ENCODE data around the gene MAP7D2. TPM values are rescaled to one million over a fixed set of nuclear protein-coding genes. Genes with fewer than 3 reads are reported as not detected.
A peak's percentile ranks its signal among the peaks of the same experiment; 100 is the strongest.
"Not testable (repeated sequence)": the region's sequence is repeated elsewhere in the genome, so short reads cannot be mapped to it uniquely, and the experiment has no call there.

The MAP7D2 gene
- total RNA-seq: 1 to 10 TPM in 1 of 2 donors, under 1 TPM in 1; 0.22 to 1.2 TPM

GRCh38 chrX:20116577-20117240 is at the start of gene MAP7D2:
MAP7D2 (minus strand) TSS chrX:20116907; CDS start chrX:20116879, 28 bp downstream.
- no peak for ATAC-seq (replicated peaks)
- Mint-ChIP-seq H3K27me3 (peaks cover 9% of the 10 kb centered on the region), H3K36me3 (ENCODE audit: low read depth) (no peaks in the 10 kb centered on the region), H3K4me3 (no peak within 1 kb of the TSS), H3K4me1 (no peaks in the 10 kb centered on the region), H3K27ac (no peak within 1 kb of the TSS), H3K9me3 (no peaks in the 10 kb centered on the region)

GRCh38 chrX:20162516-20162915 is 45.8 kb upstream of the MAP7D2 start:
- not testable (repeated sequence) for H3K4me3 Mint-ChIP-seq; H3K4me1 Mint-ChIP-seq; H3K27ac Mint-ChIP-seq; ATAC-seq (replicated peaks); H3K27me3 Mint-ChIP-seq; H3K9me3 Mint-ChIP-seq
- peaks cover 84% of the 10 kb centered on the region for H3K36me3 Mint-ChIP-seq (ENCODE audit: low read depth)

- Mint-ChIP-seq H3K27ac (no peak overlapping the region), H3K36me3 (ENCODE audit: low read depth) (peaks cover 86% of the 10 kb centered on the region)
Observed at GRCh38 chrX:20159797-20160385, 43.2 kb upstream of the MAP7D2 start.

GRCh38 chrX:20151689-20152088 is 35.0 kb upstream of the MAP7D2 start:
- H3K9me3 Mint-ChIP-seq: no peaks in the 10 kb centered on the region

More at GRCh38 chrX:20159797-20160385, 43.2 kb upstream of the MAP7D2 start:
- H3K27me3 Mint-ChIP-seq: no peaks in the 10 kb centered on the region
- H3K4me3 Mint-ChIP-seq: no peak overlapping the region
- no peak for ATAC-seq (replicated peaks)
- H3K4me1 Mint-ChIP-seq: no peaks in the 10 kb centered on the region
- no peaks in the 10 kb centered on the region for H3K9me3 Mint-ChIP-seq

GRCh38 chrX:20149326-20149725 is 32.6 kb upstream of the MAP7D2 start:
- peaks cover 32% of the 10 kb centered on the region for H3K36me3 Mint-ChIP-seq (ENCODE audit: low read depth)
- no peak overlapping the region for H3K4me3 Mint-ChIP-seq
- ATAC-seq (replicated peaks): no peak
- H3K9me3 Mint-ChIP-seq: no peaks in the 10 kb centered on the region
- no peak overlapping the region for H3K27ac Mint-ChIP-seq
- H3K4me1 Mint-ChIP-seq: peaks cover 4% of the 10 kb centered on the region
- H3K27me3 Mint-ChIP-seq: no peaks in the 10 kb centered on the region

More at GRCh38 chrX:20151689-20152088, 35.0 kb upstream of the MAP7D2 start:
- Mint-ChIP-seq H3K36me3 (ENCODE audit: low read depth) (peaks cover 56% of the 10 kb centered on the region), H3K4me1 (no peaks in the 10 kb centered on the region), H3K27ac (no peak overlapping the region), H3K4me3 (no peak overlapping the region), H3K27me3 (no peaks in the 10 kb centered on the region)
- ATAC-seq (replicated peaks): no peak

- no peaks in the 10 kb centered on the region for H3K9me3 Mint-ChIP-seq
- no peak overlapping the region for H3K27ac Mint-ChIP-seq
- ATAC-seq (replicated peaks): no peak
- H3K36me3 Mint-ChIP-seq (ENCODE audit: low read depth): peaks cover 17% of the 10 kb centered on the region
- H3K27me3 Mint-ChIP-seq: no peaks in the 10 kb centered on the region
- H3K4me3 Mint-ChIP-seq: no peak overlapping the region
- H3K4me1 Mint-ChIP-seq: peaks cover 4% of the 10 kb centered on the region
Observed at GRCh38 chrX:20147561-20147960, 30.9 kb upstream of the MAP7D2 start.

- H3K4me1 Mint-ChIP-seq: peaks cover 9% of the 10 kb centered on the region
Observed at GRCh38 chrX:20144491-20144890, 27.8 kb upstream of the MAP7D2 start.

GRCh38 chrX:20143561-20143960 is 26.9 kb upstream of the MAP7D2 start:
- peaks cover 13% of the 10 kb centered on the region for H3K4me1 Mint-ChIP-seq
- no peak overlapping the region for H3K27ac Mint-ChIP-seq

More at GRCh38 chrX:20144491-20144890, 27.8 kb upstream of the MAP7D2 start:
- peaks cover 16% of the 10 kb centered on the region for H3K36me3 Mint-ChIP-seq (ENCODE audit: low read depth)
- H3K4me3 Mint-ChIP-seq: no peak overlapping the region
- no peak for ATAC-seq (replicated peaks)
- H3K27ac Mint-ChIP-seq: no peak overlapping the region
- no peaks in the 10 kb centered on the region for H3K9me3 Mint-ChIP-seq
- H3K27me3 Mint-ChIP-seq: no peaks in the 10 kb centered on the region

GRCh38 chrX:20143111-20143510 is 26.4 kb upstream of the MAP7D2 start:
- H3K4me3 Mint-ChIP-seq: peak overlapping the region; percentile 58
- H3K27me3 Mint-ChIP-seq: no peaks in the 10 kb centered on the region
- no peaks in the 10 kb centered on the region for H3K9me3 Mint-ChIP-seq
- H3K4me1 Mint-ChIP-seq: peaks cover 13% of the 10 kb centered on the region
- ATAC-seq (replicated peaks): no peak
- peak overlapping the region; percentile 43 for H3K27ac Mint-ChIP-seq
- H3K36me3 Mint-ChIP-seq (ENCODE audit: low read depth): peaks cover 30% of the 10 kb centered on the region

More at GRCh38 chrX:20143561-20143960, 26.9 kb upstream of the MAP7D2 start:
- Mint-ChIP-seq H3K9me3 (no peaks in the 10 kb centered on the region), H3K36me3 (ENCODE audit: low read depth) (peaks cover 26% of the 10 kb centered on the region), H3K4me3 (peak overlapping the region; percentile 58), H3K27me3 (no peaks in the 10 kb centered on the region)
- no peak for ATAC-seq (replicated peaks)

- peak within 1 kb of the TSS; percentile 81 for H3K4me3 Mint-ChIP-seq
- no peaks in the 10 kb centered on the region for H3K9me3 Mint-ChIP-seq
- H3K27ac Mint-ChIP-seq: peak within 1 kb of the TSS; percentile 75
- H3K27me3 Mint-ChIP-seq: no peaks in the 10 kb centered on the region
- peak; percentile 99 for ATAC-seq (replicated peaks)
- H3K4me1 Mint-ChIP-seq: peaks cover 13% of the 10 kb centered on the region
- H3K36me3 Mint-ChIP-seq (ENCODE audit: low read depth): peaks cover 46% of the 10 kb centered on the region
Observed at GRCh38 chrX:20141281-20142220, 24.8 kb upstream of the MAP7D2 start, which contains the start of gene EIF1AX. EIF1AX (minus strand) TSS chrX:20141838; CDS start chrX:20141640, 198 bp downstream.

- H3K4me3 Mint-ChIP-seq: peak overlapping the region; percentile 81
- no peaks in the 10 kb centered on the region for H3K9me3 Mint-ChIP-seq
- peaks cover 18% of the 10 kb centered on the region for H3K4me1 Mint-ChIP-seq
- H3K36me3 Mint-ChIP-seq (ENCODE audit: low read depth): peaks cover 57% of the 10 kb centered on the region
- H3K27me3 Mint-ChIP-seq: no peaks in the 10 kb centered on the region
- peak overlapping the region; percentile 75 for H3K27ac Mint-ChIP-seq
- no peak for ATAC-seq (replicated peaks)
Observed at GRCh38 chrX:20140420-20140819, 23.7 kb upstream of the MAP7D2 start.

- ATAC-seq (replicated peaks): no peak
- Mint-ChIP-seq H3K27ac (peak overlapping the region; percentile 75), H3K27me3 (no peaks in the 10 kb centered on the region), H3K4me3 (peak overlapping the region; percentile 81), H3K4me1 (peaks cover 18% of the 10 kb centered on the region), H3K36me3 (ENCODE audit: low read depth) (peaks cover 62% of the 10 kb centered on the region), H3K9me3 (no peaks in the 10 kb centered on the region)
Observed at GRCh38 chrX:20139966-20140365, 23.3 kb upstream of the MAP7D2 start.

GRCh38 chrX:20135944-20136343 is 19.2 kb upstream of the MAP7D2 start:
- ATAC-seq (replicated peaks): no peak
- Mint-ChIP-seq H3K27me3 (no peaks in the 10 kb centered on the region), H3K36me3 (ENCODE audit: low read depth) (peaks cover 97% of the 10 kb centered on the region), H3K9me3 (no peaks in the 10 kb centered on the region), H3K27ac (peak overlapping the region; percentile 45), H3K4me3 (peak overlapping the region; percentile 11), H3K4me1 (peaks cover 14% of the 10 kb centered on the region)

GRCh38 chrX:20132666-20133065 is 16.0 kb upstream of the MAP7D2 start:
- Mint-ChIP-seq H3K9me3 (no peaks in the 10 kb centered on the region), H3K27ac (no peak overlapping the region), H3K4me1 (peaks cover 5% of the 10 kb centered on the region), H3K27me3 (no peaks in the 10 kb centered on the region), H3K4me3 (no peak overlapping the region), H3K36me3 (ENCODE audit: low read depth) (peaks cover 95% of the 10 kb centered on the region)
- ATAC-seq (replicated peaks): no peak

Measured in activated T-helper 17 cell treated with anti-CD3 and anti-CD28 coated beads, Interleukin-2, amount 50 U/mL, for 72 hours (primary cell).